Neural progenitor cell (in vitro differentiated cells): ENCODE measurements around the gene CNPY1. TPM values are rescaled to one million over a fixed set of nuclear protein-coding genes. Genes with fewer than 3 reads are reported as not detected.

Source experiments
- DNase-seq: peaks from one replicate; pipeline ENCODE4 v3.0.0-alpha.2; 2016; ENCODE audit warnings: low spot score
- H2AFZ ChIP-seq: fragments of 200-600 bp; sonication (generic); replicated peaks from 2 replicates; pipeline ENCODE4 v1.6.1; 2016; ENCODE audit warnings: antibody characterized with exemption
- H3F3A ChIP-seq: fragments of 200-600 bp; sonication (generic); 2 replicates; pipeline ENCODE4 v1.6.1; 2016; ENCODE audit warnings: antibody characterized with exemption, low read depth
- H3K27ac ChIP-seq: fragments of 200-600 bp; sonication (generic); 2 replicates; pipeline ENCODE4 v1.5.1; 2016; ENCODE audit warnings: mild to moderate bottlenecking
- H3K27me3 ChIP-seq: fragments of 200-600 bp; sonication (generic); 2 replicates; pipeline ENCODE4 v1.6.1; 2016; ENCODE audit warnings: mild to moderate bottlenecking, moderate library complexity
- H3K36me3 ChIP-seq: fragments of 200-600 bp; sonication (generic); 2 replicates; pipeline ENCODE4 v1.5.1; 2016
- H3K4me1 ChIP-seq: fragments of 200-600 bp; sonication (generic); 2 replicates; pipeline ENCODE4 v1.6.1; 2016; ENCODE audit warnings: mixed run types
- H3K4me2 ChIP-seq: fragments of 200-600 bp; sonication (generic); 2 replicates; pipeline ENCODE4 v1.6.1; 2016
- H3K4me3 ChIP-seq: fragments of 200-600 bp; sonication (generic); 2 replicates; pipeline ENCODE4 v1.5.1; 2016
- H3K79me2 ChIP-seq: fragments of 200-600 bp; sonication (generic); 2 replicates; pipeline ENCODE4 v1.6.1; 2016; ENCODE audit warnings: low read depth
- H3K9ac ChIP-seq: fragments of 200-600 bp; sonication (generic); 2 replicates; pipeline ENCODE4 v1.6.1; 2016
- H3K9me3 ChIP-seq: fragments of 200-600 bp; sonication (generic); 2 replicates; pipeline ENCODE4 v1.5.1; 2016; ENCODE audit warnings: low read depth
- H4K20me1 ChIP-seq: fragments of 200-600 bp; sonication (generic); 2 replicates; pipeline ENCODE4 v1.6.1; 2016; ENCODE audit warnings: low read depth
- H3K27ac Mint-ChIP-seq: 3 replicates; pipeline ENCODE4 v1.8.0; 2021; ENCODE audit warnings: mixed read lengths
- H3K27me3 Mint-ChIP-seq: 2 replicates; pipeline ENCODE4 v1.8.0; 2022; ENCODE audit warnings: low read depth, mild to moderate bottlenecking, inconsistent platforms, moderate library complexity, mixed read lengths; ENCODE audit not compliant: insufficient read depth
- H3K36me3 Mint-ChIP-seq: 3 replicates; pipeline ENCODE4 v1.8.0; 2021; ENCODE audit warnings: mixed read lengths
- H3K4me1 Mint-ChIP-seq: 3 replicates; pipeline ENCODE4 v1.8.0; 2021; ENCODE audit warnings: mixed read lengths
- H3K4me3 Mint-ChIP-seq: 3 replicates; pipeline ENCODE4 v1.8.0; 2021; ENCODE audit warnings: mild to moderate bottlenecking, moderate library complexity, mixed read lengths
- H3K9me3 Mint-ChIP-seq: 3 replicates; pipeline ENCODE4 v1.8.0; 2020; ENCODE audit warnings: mixed read lengths
- EZH2 ChIP-seq: fragments of 200-600 bp; sonication (generic); IDR thresholded peaks from 2 replicates; pipeline ENCODE4 v1.6.1; 2017; ENCODE audit warnings: antibody characterized with exemption, mild to moderate bottlenecking, moderate library complexity
- EZH2phosphoT487 ChIP-seq: fragments of 200-600 bp; sonication (generic); IDR thresholded peaks from 2 replicates; pipeline ENCODE4 v1.6.1; 2017; ENCODE audit warnings: antibody characterized with exemption
- total RNA-seq: library from RNA; depleted of rRNA; stranded (reverse); fragments of >200 nt; gene quantifications from 2 replicates; pipeline ENCODE4 v1.2.3, GENCODE V29; 2015; ENCODE audit warnings: low replicate concordance
- TF ChIP-seq, protein P1 (sequence below): fragments of 200-600 bp; sonication (generic); IDR thresholded peaks from 2 replicates; pipeline ENCODE4 v1.5.1; 2017; ENCODE audit warnings: antibody characterized with exemption, mild to moderate bottlenecking

CNPY1 gene
- total RNA-seq, 1 donor from 2014 or later = not detected

DNA sequence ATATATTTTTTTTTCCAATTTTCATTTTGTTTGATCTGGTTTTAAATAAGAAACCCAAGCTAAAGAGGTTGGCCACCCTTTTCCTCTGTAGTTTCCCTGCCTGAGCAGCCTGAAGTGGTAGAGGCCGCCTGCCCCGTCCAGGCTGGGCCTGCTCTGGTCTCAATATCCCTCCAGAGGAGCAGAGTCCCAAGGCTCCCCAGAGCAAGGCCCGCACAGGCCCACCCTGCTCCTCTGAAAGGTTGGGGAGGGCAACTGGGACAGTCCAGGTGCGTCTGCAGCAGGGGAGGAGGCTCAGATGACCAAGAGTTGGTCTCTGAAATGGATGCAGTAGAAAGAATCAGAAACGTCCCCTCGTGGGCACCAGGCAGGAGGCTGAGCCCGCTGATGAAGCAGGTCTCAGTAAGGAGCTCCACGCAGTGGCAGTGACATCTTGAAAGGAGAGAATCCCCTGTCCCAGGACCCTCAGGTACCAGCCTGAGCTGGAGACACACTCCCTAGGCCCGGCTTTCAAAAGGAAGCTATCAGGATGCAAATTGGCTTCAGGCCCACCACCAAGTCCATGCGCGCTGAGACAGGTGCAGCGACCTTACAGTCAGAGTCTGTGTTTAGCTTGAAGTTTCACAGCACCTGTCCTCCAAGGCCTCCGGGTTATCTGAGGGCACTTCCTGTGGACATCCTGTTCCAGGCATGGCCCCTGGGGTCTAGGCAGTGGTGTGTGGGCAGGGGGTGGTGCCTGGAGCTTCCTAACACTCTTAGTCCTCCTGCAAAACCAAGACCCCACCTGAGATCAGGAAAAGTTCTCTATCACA is 50.7 kb downstream of the CNPY1 start:
- no peak for DNase-seq
- Histone ChIP-seq H3F3A (peaks cover 7% of the 10 kb centered on the region), H3K9ac (no peak overlapping the region), H3K27ac (no peak overlapping the region), H3K36me3 (no peaks in the 10 kb centered on the region), H2AFZ (no peak overlapping the region), H3K9me3 (no peaks in the 10 kb centered on the region), H3K4me2 (no peak overlapping the region), H3K4me1 (peaks cover 14% of the 10 kb centered on the region), H3K27me3 (peaks cover 100% of the 10 kb centered on the region), H3K4me3 (no peak overlapping the region), H3K79me2 (no peaks in the 10 kb centered on the region), H4K20me1 (peaks cover 5% of the 10 kb centered on the region)
- Mint-ChIP-seq H3K27ac (no peak overlapping the region), H3K4me3 (no peak overlapping the region), H3K4me1 (peaks cover 53% of the 10 kb centered on the region), H3K9me3 (no peaks in the 10 kb centered on the region), H3K27me3 (peaks cover 13% of the 10 kb centered on the region), H3K36me3 (peaks cover 10% of the 10 kb centered on the region)
- TF ChIP-seq EZH2phosphoT487 = no peak
- TF ChIP-seq, protein P1, sequence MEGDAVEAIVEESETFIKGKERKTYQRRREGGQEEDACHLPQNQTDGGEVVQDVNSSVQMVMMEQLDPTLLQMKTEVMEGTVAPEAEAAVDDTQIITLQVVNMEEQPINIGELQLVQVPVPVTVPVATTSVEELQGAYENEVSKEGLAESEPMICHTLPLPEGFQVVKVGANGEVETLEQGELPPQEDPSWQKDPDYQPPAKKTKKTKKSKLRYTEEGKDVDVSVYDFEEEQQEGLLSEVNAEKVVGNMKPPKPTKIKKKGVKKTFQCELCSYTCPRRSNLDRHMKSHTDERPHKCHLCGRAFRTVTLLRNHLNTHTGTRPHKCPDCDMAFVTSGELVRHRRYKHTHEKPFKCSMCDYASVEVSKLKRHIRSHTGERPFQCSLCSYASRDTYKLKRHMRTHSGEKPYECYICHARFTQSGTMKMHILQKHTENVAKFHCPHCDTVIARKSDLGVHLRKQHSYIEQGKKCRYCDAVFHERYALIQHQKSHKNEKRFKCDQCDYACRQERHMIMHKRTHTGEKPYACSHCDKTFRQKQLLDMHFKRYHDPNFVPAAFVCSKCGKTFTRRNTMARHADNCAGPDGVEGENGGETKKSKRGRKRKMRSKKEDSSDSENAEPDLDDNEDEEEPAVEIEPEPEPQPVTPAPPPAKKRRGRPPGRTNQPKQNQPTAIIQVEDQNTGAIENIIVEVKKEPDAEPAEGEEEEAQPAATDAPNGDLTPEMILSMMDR = no peak
- no peak for TF ChIP-seq EZH2

GRCh38 chr7:155494551-155494950 is 51.8 kb downstream of the CNPY1 start:
- H3K4me1 Mint-ChIP-seq = peaks cover 63% of the 10 kb centered on the region
- Histone ChIP-seq H3K36me3 (no peaks in the 10 kb centered on the region), H3K9me3 (no peaks in the 10 kb centered on the region), H3K27me3 (peaks cover 100% of the 10 kb centered on the region), H3K79me2 (no peaks in the 10 kb centered on the region), H2AFZ (no peak overlapping the region), H4K20me1 (peaks cover 3% of the 10 kb centered on the region), H3K9ac (no peak overlapping the region), H3K4me3 (no peak overlapping the region), H3K27ac (no peak overlapping the region), H3K4me2 (no peak overlapping the region), H3K4me1 (peaks cover 21% of the 10 kb centered on the region), H3F3A (peaks cover 9% of the 10 kb centered on the region)
- H3K9me3 Mint-ChIP-seq = no peaks in the 10 kb centered on the region
- H3K27ac Mint-ChIP-seq = no peak overlapping the region
- no peak overlapping the region for H3K4me3 Mint-ChIP-seq
- TF ChIP-seq EZH2 (no peak), EZH2phosphoT487 (no peak)
- TF ChIP-seq, protein P1 = no peak
- peaks cover 10% of the 10 kb centered on the region for H3K27me3 Mint-ChIP-seq
- peaks cover 10% of the 10 kb centered on the region for H3K36me3 Mint-ChIP-seq
- DNase-seq = no peak

GRCh38 chr7:155493744-155494538 is 52.4 kb downstream of the CNPY1 start:
- peaks cover 11% of the 10 kb centered on the region for H3K27me3 Mint-ChIP-seq
- no peak for DNase-seq
- H3K4me3 ChIP-seq = no peak overlapping the region
- no peaks in the 10 kb centered on the region for H3K9me3 Mint-ChIP-seq
- no peak overlapping the region for H3K4me2 ChIP-seq
- peaks cover 10% of the 10 kb centered on the region for H3K36me3 Mint-ChIP-seq
- peaks cover 3% of the 10 kb centered on the region for H4K20me1 ChIP-seq
- H3K4me1 ChIP-seq = peaks cover 21% of the 10 kb centered on the region
- H3K27ac ChIP-seq = no peak overlapping the region
- no peaks in the 10 kb centered on the region for H3K9me3 ChIP-seq
- TF ChIP-seq, protein P1 = no peak
- TF ChIP-seq EZH2 = no peak
- no peak for TF ChIP-seq EZH2phosphoT487
- H2AFZ ChIP-seq = no peak overlapping the region
- H3F3A ChIP-seq = peaks cover 9% of the 10 kb centered on the region
- peaks cover 100% of the 10 kb centered on the region for H3K27me3 ChIP-seq
- H3K27ac Mint-ChIP-seq = peak overlapping the region; percentile 55
- H3K9ac ChIP-seq = no peak overlapping the region
- H3K79me2 ChIP-seq = no peaks in the 10 kb centered on the region
- H3K36me3 ChIP-seq = no peaks in the 10 kb centered on the region
- no peak overlapping the region for H3K4me3 Mint-ChIP-seq
- H3K4me1 Mint-ChIP-seq = peaks cover 68% of the 10 kb centered on the region
